SK-N-SH (cell line): Measurements from ENCODE around the gene HRH2. TPM values are rescaled to one million over a fixed set of nuclear protein-coding genes. Genes with fewer than 3 reads are reported as not detected.

Experiments used
- CTCF ChIA-PET: fragments of 300-600, 350-600 bp; formaldehyde crosslinking; extraction: SDS; loops from one replicate; lab custom pipeline; 2021; lab: Yijun Ruan, JAX
- POLR2A ChIA-PET: fragments of 350-600 bp; sonication (Branson Sonifier 250); formaldehyde crosslinking; extraction: SDS; loops from one replicate; lab custom pipeline; 2020; ENCODE audit warnings: antibody characterized with exemption, inconsistent platforms; lab: Yijun Ruan, JAX
- DNase-seq: peaks from one replicate; pipeline ENCODE4 v3.0.0; 2012
- H2AFZ ChIP-seq: fragments of 200-600 bp; sonication (generic); 2 replicates; pipeline ENCODE4 v1.8.1; 2016; ENCODE audit warnings: antibody characterized with exemption, mild to moderate bottlenecking, low read depth
- H3F3A ChIP-seq: fragments of 200-600 bp; sonication (generic); replicated peaks from 2 replicates; pipeline ENCODE3; 2016; ENCODE audit warnings: antibody characterized with exemption, mild to moderate bottlenecking; ENCODE audit not compliant: insufficient read depth
- H3K27ac ChIP-seq, 2 experiments: fragments of 200-500 bp in 1 of 2; fragments of 200-600 bp in 1 of 2; sonication (Bioruptor generic) in 1 of 2; sonication (generic), shearing (Covaris generic) in 1 of 2; 2 replicates each; pipeline versions ENCODE4 v1.5.1 to v1.6.1; 2014 to 2016; ENCODE audit warnings: low read depth in 2 of 2, inconsistent platforms in 1 of 2, low read length in 1 of 2, mild to moderate bottlenecking in 1 of 2, mixed read lengths in 1 of 2
- H3K27me3 ChIP-seq: fragments of 200-600 bp; sonication (generic), shearing (Covaris generic); 2 replicates; pipeline ENCODE4 v1.6.1; 2016; ENCODE audit warnings: mixed run types; ENCODE audit not compliant: insufficient read depth
- H3K36me3 ChIP-seq, 2 experiments: fragments of 200-500 bp in 1 of 2; fragments of 200-600 bp in 1 of 2; sonication (Bioruptor generic) in 1 of 2; sonication (generic) in 1 of 2; replicated peaks in 1 of 2; 2 replicates each; pipeline versions ENCODE3 to v1.5.1; 2014 to 2016; ENCODE audit warnings: low read length in 1 of 2, mild to moderate bottlenecking in 1 of 2; ENCODE audit not compliant: insufficient read depth in 2 of 2, control insufficient read depth in 1 of 2
- H3K4me1 ChIP-seq, 2 experiments: fragments of 200-500 bp in 1 of 2; fragments of 200-600 bp in 1 of 2; sonication (Bioruptor generic) in 1 of 2; sonication (generic), shearing (Covaris generic) in 1 of 2; 2 replicates each; pipeline versions ENCODE4 v1.5.1 to v1.6.1; 2014 to 2016; ENCODE audit warnings: low read depth in 1 of 2, low read length in 1 of 2, mixed run types in 1 of 2; ENCODE audit not compliant: insufficient read depth in 2 of 2, control insufficient read depth in 1 of 2
- H3K4me2 ChIP-seq: fragments of 200-600 bp; sonication (generic), shearing (Covaris generic); 2 replicates; pipeline ENCODE4 v1.6.1; 2017; ENCODE audit warnings: mixed run types
- H3K4me3 ChIP-seq, 2 experiments: fragments of 200-500 bp in 1 of 2; fragments of 200-600 bp in 1 of 2; sonication (Bioruptor generic) in 1 of 2; sonication (generic), shearing (Covaris generic) in 1 of 2; 2 replicates each; pipeline versions ENCODE4 v1.5.1 to v1.8.1; 2014 to 2016; ENCODE audit warnings: low read depth in 2 of 2, inconsistent platforms in 1 of 2, low read length in 1 of 2, mild to moderate bottlenecking in 1 of 2, mixed read lengths in 1 of 2, moderate library complexity in 1 of 2
- H3K79me2 ChIP-seq: fragments of 200-600 bp; sonication (generic); 2 replicates; pipeline ENCODE4 v1.8.1; 2017; ENCODE audit warnings: mild to moderate bottlenecking; ENCODE audit not compliant: insufficient read depth
- H3K9ac ChIP-seq: fragments of 200-600 bp; sonication (generic); 2 replicates; pipeline ENCODE4 v1.6.1; 2017; ENCODE audit warnings: mixed run types
- H3K9me2 ChIP-seq: fragments of 200-600 bp; sonication (generic); 2 replicates; pipeline ENCODE4 v1.6.1; 2017; ENCODE audit warnings: mixed run types
- H3K9me3 ChIP-seq: fragments of 200-600 bp; sonication (generic); 2 replicates; pipeline ENCODE4 v1.6.1; 2017; ENCODE audit warnings: mixed run types, mild to moderate bottlenecking, moderate library complexity
- H4K20me1 ChIP-seq: fragments of 200-600 bp; sonication (generic); 2 replicates; pipeline ENCODE4 v1.6.1; 2017; ENCODE audit warnings: mild to moderate bottlenecking, mixed run types; ENCODE audit not compliant: insufficient read depth
- CTCF ChIP-seq: fragments of 200-600 bp; sonication (generic); IDR thresholded peaks from 2 replicates; pipeline ENCODE4 v1.6.1; 2017; ENCODE audit warnings: antibody characterized with exemption, mild to moderate bottlenecking, moderate library complexity
- ELF1 ChIP-seq: IDR thresholded peaks from 2 replicates; pipeline ENCODE4 v1.4.0; 2012
- EP300 ChIP-seq, 2 experiments: IDR thresholded peaks; 2 replicates each; pipeline versions ENCODE4 v1.4.0 to v1.6.1; 2012; ENCODE audit warnings: borderline replicate concordance in 1 of 2, low read depth in 1 of 2, low read length in 1 of 2
- EZH2phosphoT487 ChIP-seq: fragments of 200-600 bp; sonication (generic); IDR thresholded peaks from 2 replicates; pipeline ENCODE4 v1.6.1; 2017; ENCODE audit warnings: low read depth, mixed run types, mild to moderate bottlenecking, antibody characterized with exemption, moderate library complexity, borderline replicate concordance
- FOXM1 ChIP-seq: IDR thresholded peaks from 2 replicates; pipeline ENCODE4 v1.4.0; 2012; ENCODE audit warnings: low read depth, mild to moderate bottlenecking
- GABPA ChIP-seq: IDR thresholded peaks from 2 replicates; pipeline ENCODE4 v1.4.0; 2012; ENCODE audit warnings: low read depth, mild to moderate bottlenecking
- GATA2 ChIP-seq: sonication (generic); formaldehyde crosslinking; IDR thresholded peaks from 2 replicates; pipeline ENCODE4 v1.5.0; 2020; ENCODE audit warnings: mild to moderate bottlenecking, missing genetic modification reagents
- IRF3 ChIP-seq: fragments of 150-350 bp; IDR thresholded peaks from 2 replicates; pipeline ENCODE4 v1.6.1; 2016; ENCODE audit warnings: mild to moderate bottlenecking, low read depth, low read length
- MEF2A ChIP-seq: IDR thresholded peaks from 2 replicates; pipeline ENCODE4 v1.4.0; 2012; ENCODE audit warnings: low read depth, borderline replicate concordance
- POLR2AphosphoS5 ChIP-seq: IDR thresholded peaks from 2 replicates; pipeline ENCODE4 v1.6.1; 2012; ENCODE audit warnings: low read depth, low read length
- SMC3 ChIP-seq: IDR thresholded peaks from 2 replicates; pipeline ENCODE4 v1.6.1; 2012; ENCODE audit warnings: low read depth, low read length, improper control_type of control experiment
- TAF1 ChIP-seq: IDR thresholded peaks from 2 replicates; pipeline ENCODE4 v1.6.1; 2012; ENCODE audit warnings: low read depth, mild to moderate bottlenecking, low read length, moderate library complexity, borderline replicate concordance
- TEAD4 ChIP-seq: IDR thresholded peaks from 2 replicates; pipeline ENCODE4 v1.4.0; 2012; ENCODE audit warnings: mild to moderate bottlenecking, borderline replicate concordance; ENCODE audit not compliant: insufficient read depth
- YY1 ChIP-seq: IDR thresholded peaks from 2 replicates; pipeline ENCODE4 v1.4.0; 2012; ENCODE audit warnings: low read depth, mild to moderate bottlenecking
- ZBTB33 ChIP-seq: IDR thresholded peaks from 2 replicates; pipeline ENCODE4 v1.4.0; 2012; ENCODE audit warnings: low read depth, borderline replicate concordance
- WGBS: methylation state at CpG from one replicate; pipeline ENCODE4 v1.1.6; 2017; ENCODE audit warnings: low lambda C conversion rate; 5-methylcytosine and 5-hydroxymethylcytosine counted together
- polyA plus RNA-seq, 3 experiments: library from polyadenylated mRNA; depleted of rRNA; stranded (reverse); fragments of >200 nt; gene quantifications; 2 replicates each; pipeline ENCODE4 v1.2.3, GENCODE V29; 2012

The HRH2 gene
- polyA plus RNA-seq, 1 of the 3 experiments (the other 2 are of a cell fraction) = 0.08 TPM

- H3K4me1 ChIP-seq = peaks cover 0 to 3% of the 10 kb centered on the region in 2 experiments; a peak in 1 of 4 replicates
- H3K4me2 ChIP-seq = no peak overlapping the region
- H3K9me2 ChIP-seq = no peaks in the 10 kb centered on the region
- H4K20me1 ChIP-seq = no peaks in the 10 kb centered on the region
- no peak for DNase-seq
- H3K9me3 ChIP-seq = no peaks in the 10 kb centered on the region
- no peak overlapping the region for H3K9ac ChIP-seq
- H2AFZ ChIP-seq = no peak overlapping the region
- ChIA-PET POLR2A (no interaction called here), CTCF (no interaction called here)
- H3K79me2 ChIP-seq = no peaks in the 10 kb centered on the region
- H3K36me3 ChIP-seq = no peaks in the 10 kb centered on the region
- H3F3A ChIP-seq = no peaks in the 10 kb centered on the region
- no peak overlapping the region for H3K4me3 ChIP-seq
- WGBS = 84% methylated on average over 11 of the region's 15 CpGs
- H3K27me3 ChIP-seq = no peaks in the 10 kb centered on the region
- H3K27ac ChIP-seq = no peak overlapping the region
- TF ChIP-seq POLR2AphosphoS5 = no peak
- TF ChIP-seq GABPA = no peak
- no peak for TF ChIP-seq TAF1
- TF ChIP-seq ZBTB33 = no peak
- no peak for TF ChIP-seq GATA2 (CRISPR knock-in tag)
- TF ChIP-seq FOXM1 = no peak
These were observed 25.4 kb downstream of the HRH2 start for GRCh38 chr5:175683231-175683630.

- Histone ChIP-seq H3K4me1 (peaks cover 0 to 3% of the 10 kb centered on the region in 2 experiments; a peak in 1 of 4 replicates), H3K27ac (no peak overlapping the region), H3F3A (no peaks in the 10 kb centered on the region), H3K9me2 (no peaks in the 10 kb centered on the region), H3K27me3 (no peaks in the 10 kb centered on the region), H3K36me3 (no peaks in the 10 kb centered on the region), H3K79me2 (no peaks in the 10 kb centered on the region), H4K20me1 (no peaks in the 10 kb centered on the region), H3K9ac (no peak overlapping the region), H3K4me2 (no peak overlapping the region), H3K4me3 (no peak overlapping the region), H2AFZ (no peak overlapping the region), H3K9me3 (no peaks in the 10 kb centered on the region)
- 71% methylated on average over 11 of the region's 13 CpGs for WGBS
- POLR2A ChIA-PET = no interaction called here
- CTCF ChIA-PET = interaction anchor here (0.5 to 2.1 kb wide), 3 partner anchors 13 to 345 kb away, joined by 3 to 7 read pairs (median 3); no protein-coding TSS in a partner anchor
- no peak for DNase-seq
- TF ChIP-seq ELF1 (no peak), TEAD4 (no peak), SMC3 (no peak), EZH2phosphoT487 (no peak), EP300 (IDR thresholded peaks at IDR 0.05; ENCODE audit: borderline replicate concordance in 1 of 2, low read depth in 1 of 2, low read length in 1 of 2) (no peak), MEF2A (no peak), YY1 (no peak), CTCF (no peak), TAF1 (no peak), IRF3 (no peak)
These were observed 26.1 kb downstream of the HRH2 start for GRCh38 chr5:175683921-175684320.
